Stimulated activated CD4-positive, alpha-beta T cell treated with anti-CD3 and anti-CD28 coated beads, Interleukin-12 subunit alpha, Interleukin-12 subunit beta, amount 100 ng/mL, for 48 hours (primary cell): ENCODE measurements around the gene MITF.

ENCODE experiments used
- DNase-seq, 3 donors: peaks; one replicate each; pipeline ENCODE4 v3.0.0-alpha.2; 2020; ENCODE audit warnings: low read depth in 2 of 3, low spot score in 1 of 3

The MITF gene

DNA sequence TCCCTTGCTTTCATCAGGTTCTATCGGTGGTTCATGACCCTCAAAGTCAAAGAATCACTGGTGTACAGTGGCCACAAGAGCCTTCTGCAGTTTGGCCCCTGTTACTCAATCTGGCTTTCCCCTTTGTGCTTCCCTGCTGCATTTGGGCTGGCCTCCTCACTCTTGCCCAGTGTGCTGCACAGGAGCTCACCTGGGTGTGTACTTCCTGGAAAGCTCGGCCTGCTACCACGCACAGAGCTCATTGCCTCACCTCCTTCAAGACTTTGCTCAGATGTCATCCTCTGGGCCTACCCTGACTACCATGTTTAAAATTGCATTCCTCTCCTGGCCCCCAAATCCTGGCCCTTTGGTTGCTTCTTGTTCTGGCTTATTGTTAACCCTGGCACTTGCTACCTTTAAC lies 90.9 kb downstream of the MITF start:
- no peak for DNase-seq

GRCh38 chr3:69831737-69832136 lies 92.5 kb downstream of the MITF start:
- no peak for DNase-seq

- no peak for DNase-seq
Observed at GRCh38 chr3:69833591-69833990, 94.3 kb downstream of the MITF start.

DNA sequence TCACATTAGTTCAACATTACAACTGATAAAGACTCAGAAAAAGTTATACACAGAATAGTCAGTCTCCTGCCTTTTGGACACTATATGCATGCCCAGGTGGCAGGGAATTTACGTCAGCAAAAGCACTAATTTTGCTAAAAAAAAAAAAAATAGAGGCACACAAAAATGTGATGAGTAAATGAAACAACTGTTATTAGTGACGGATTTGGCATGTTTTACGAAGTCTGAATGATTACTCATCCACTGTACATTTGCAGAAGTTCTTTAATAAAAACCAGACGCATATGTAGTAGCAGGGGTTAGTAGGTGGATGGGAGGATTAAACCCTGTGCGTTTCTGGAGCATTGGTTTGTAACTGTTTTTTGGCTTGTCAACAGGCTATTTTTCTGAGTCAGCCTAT lies 99.0 kb downstream of the MITF start:
- DNase-seq = no peak

DNA sequence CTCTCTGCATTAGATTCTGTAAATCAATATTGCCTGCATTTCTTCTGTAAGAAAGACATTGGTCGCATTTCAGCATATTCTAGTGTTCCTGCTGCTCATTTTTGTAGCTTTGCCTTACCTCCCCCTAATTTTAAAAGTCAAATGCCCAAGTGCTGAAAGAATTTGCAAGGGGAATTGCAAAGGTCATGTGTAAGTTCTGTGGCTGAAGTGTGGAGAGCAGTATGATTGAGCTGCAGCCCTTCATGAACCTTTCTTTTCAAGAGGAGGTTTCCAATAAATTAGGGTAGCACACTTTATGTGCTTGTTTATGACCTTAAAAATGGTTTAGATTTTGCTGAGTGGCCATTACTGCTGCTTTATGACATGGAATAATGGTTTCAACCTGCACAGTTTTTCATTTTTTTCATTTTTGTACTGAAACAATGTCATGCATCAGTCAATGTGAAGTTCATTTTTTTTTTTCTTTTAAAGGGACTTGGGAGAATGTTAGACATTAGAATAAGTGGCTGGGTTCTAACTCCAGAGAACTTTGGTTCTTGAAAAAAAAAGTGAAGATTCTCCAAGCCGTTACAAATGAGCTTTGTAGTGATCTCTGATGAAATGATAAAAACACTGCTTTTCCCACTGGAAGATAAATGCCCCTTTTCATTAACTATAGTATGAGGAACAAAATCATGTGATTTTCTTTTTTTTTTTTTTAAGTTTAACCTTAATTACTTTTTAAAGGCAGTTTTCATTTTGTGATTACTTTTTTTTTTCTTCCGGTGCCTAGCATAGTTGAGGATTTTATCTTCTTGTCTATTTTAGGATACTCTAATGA lies 99.6 kb downstream of the MITF start:
- no peak for DNase-seq

DNA sequence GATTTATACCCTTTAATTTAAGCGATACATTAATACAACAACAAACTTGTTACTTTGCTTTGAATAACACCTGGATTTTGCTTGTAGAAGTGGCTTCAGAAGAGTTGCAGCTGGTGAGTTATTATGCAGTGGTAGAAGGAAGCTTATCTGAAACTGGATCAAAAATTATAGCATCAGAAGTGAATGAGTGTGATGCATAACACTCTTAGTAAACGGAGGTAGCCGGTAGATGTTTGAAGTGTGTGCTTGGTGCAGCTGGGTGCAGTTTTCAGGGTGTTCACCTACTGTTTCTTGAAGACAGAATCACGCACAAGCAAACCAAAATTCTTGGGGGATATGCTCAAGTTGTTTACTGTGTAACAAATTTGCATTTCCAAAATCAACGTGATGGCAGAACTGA lies 103.1 kb downstream of the MITF start:
- DNase-seq = no peak

GRCh38 chr3:69842789-69843188 lies 103.5 kb downstream of the MITF start:
- DNase-seq = no peak

DNA sequence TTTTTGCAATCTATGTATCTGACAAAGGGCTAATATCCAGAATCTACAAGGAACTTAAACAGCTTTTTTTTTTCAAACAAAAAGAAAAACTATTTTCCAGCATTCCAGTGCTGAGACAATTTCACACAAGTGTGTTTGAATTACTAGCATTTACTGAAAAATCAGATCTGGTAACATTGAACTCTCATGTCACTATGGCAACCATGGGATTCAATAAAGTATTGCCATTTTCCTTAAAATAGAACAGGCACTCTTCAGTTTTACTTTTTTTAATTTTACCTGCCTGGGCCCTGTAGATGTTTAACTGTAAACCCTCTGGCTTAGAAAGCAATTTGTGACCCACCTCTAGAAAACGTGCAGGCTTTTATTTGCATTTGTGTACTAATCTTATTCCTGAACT lies 105.4 kb downstream of the MITF start:
- DNase-seq = no peak

- DNase-seq = no peak
Observed at GRCh38 chr3:69847303-69847702, 108.0 kb downstream of the MITF start.

DNA sequence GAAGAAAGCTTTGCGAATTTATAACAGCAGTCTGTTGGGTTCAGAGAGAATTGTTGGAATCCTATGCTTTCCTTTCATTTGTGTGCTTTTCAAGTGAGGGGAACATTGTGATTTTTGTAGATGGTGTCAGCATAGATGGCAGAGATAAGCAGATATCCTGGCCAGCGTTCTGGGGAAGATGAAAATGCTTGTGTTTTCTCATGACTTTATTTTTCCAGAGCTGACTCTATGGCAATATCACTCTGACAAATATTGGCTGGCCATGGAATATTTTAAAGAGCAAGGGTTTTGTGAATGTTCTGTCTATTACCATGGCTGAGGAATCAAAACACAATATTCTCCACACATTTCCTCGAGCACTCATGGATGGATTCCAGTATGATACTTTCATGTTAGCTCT lies 108.8 kb downstream of the MITF start:
- DNase-seq = no peak

- DNase-seq = no peak
Observed at GRCh38 chr3:69850849-69851248, 111.6 kb downstream of the MITF start.

DNA sequence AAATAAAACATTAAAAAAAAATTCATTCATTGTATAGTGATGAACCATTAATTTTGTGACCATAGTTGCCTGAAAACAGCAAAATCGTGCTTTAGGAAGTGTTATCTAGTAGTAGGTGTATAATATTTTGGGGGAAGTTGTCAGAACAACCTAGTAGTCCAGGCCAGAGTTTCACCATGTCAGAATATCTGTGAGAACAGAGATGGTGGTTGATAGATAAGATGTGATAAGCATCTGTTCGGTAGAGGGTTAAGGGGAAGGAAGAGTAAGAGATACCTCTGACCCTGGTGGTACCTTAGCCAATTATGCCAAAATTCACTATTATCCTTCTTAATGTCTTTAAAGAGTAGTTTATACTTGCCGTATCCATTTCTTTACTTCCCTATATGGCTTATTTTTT lies 113.8 kb downstream of the MITF start:
- DNase-seq = no peak

DNA sequence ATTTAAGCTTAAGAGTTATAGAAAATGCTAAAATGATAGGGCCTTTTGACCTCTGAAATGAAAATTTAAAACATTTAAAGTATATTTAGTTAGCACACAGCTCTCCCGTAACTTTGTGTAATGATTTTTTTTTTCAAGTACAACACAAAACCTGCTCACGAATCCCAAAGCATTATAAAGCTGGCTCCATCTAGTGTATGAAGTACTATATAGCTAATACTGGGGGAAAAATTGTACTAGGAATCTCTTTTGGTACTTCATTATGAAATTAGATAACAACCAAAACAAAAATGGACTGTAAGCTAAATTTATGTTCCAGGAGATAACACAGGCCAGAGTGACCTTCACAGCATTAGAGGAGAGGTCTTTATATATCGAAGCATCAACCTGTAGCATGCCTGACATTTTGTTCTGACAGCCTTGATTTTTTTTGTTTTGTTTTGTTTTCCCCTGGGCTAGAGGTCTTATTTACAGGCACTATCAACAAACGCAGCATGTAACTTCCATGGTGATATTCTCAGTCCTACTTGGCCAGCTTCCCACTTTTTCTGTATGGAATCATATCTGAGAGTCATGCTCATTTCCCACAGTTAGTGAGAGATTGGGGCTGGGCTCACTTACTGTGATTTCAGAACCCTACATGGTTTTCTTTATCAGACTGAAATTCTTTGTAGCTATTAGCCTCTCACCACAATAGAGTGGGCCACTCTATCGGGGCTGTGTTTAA lies 116.3 kb downstream of the MITF start:
- no peak for DNase-seq

- no peak for DNase-seq
Observed at GRCh38 chr3:69856965-69857705, 117.9 kb downstream of the MITF start.

- no peak for DNase-seq
Observed at GRCh38 chr3:69861556-69861955, 122.3 kb downstream of the MITF start.

DNA sequence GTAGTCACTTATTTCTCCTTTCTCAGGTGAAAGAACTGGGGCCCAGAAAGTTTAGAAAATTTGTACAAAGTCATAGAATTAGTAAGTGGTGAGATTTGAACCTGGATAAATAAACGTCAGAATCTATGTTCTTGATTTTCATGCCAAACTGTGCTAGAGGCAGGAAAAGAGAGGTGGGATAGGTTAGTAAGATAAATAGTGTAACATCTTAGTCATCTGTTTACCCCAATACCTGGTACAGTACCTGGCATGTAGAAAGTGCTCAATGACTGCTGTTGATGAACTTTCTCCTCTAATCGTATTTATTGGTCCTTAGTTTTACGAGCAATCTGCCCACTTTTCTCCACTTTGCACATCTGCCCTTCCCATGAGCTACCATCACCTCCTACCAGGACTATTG lies 124.9 kb downstream of the MITF start:
- DNase-seq = no peak

DNA sequence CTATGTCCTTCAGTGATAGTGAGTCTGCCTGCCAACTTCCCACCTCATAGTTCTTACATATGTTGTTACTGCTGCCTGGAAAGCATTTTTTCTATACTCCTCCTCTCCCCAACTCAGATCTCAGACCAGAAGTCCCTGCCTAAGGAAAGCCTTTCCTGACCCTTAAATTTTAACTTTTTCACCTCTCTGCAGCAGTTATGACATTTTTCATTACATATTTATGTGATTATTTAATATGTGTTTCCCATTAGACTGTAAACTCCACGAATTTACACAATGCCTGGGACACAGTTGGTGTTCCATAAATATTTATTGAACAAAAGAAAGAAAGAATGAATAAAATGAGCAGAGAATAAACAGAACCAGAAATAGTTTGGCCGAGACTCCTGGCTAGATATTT lies 125.5 kb downstream of the MITF start:
- no peak for DNase-seq

GRCh38 chr3:69865925-69866679 lies 126.8 kb downstream of the MITF start:
- DNase-seq = no peak

DNA sequence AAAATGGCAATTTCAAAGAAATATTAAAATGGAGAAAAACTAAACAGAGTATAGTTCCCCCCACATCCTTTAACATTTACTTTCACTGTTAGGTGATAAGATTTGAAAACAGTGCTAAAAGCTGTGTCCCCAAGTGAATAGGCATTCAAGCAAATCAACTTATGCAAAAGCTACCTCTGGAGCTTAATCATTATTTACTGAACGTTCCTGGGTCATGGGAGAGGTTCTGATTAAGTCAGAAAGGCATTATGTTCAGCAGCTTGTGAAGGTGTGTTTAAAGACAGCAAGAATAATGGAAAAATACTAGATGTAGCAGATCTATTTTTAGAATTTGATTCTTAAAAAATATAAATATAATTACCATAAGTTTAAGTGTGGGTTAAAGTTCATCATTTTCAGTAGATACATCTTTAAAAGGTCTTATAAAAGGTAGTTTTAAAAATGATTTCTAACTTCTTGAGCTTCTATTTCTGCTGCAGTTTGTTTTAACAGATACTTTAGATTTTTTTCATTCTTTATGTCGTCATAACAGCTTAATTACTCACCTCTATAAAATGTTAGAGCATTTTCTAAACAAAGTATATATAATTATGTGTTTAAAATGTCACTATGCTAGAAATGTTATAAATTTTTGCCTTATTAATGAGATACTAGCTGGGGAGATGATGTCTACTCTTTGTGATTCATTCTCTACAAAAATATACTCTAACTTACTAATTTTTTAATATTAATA lies 127.9 kb downstream of the MITF start:
- DNase-seq = no peak

DNA sequence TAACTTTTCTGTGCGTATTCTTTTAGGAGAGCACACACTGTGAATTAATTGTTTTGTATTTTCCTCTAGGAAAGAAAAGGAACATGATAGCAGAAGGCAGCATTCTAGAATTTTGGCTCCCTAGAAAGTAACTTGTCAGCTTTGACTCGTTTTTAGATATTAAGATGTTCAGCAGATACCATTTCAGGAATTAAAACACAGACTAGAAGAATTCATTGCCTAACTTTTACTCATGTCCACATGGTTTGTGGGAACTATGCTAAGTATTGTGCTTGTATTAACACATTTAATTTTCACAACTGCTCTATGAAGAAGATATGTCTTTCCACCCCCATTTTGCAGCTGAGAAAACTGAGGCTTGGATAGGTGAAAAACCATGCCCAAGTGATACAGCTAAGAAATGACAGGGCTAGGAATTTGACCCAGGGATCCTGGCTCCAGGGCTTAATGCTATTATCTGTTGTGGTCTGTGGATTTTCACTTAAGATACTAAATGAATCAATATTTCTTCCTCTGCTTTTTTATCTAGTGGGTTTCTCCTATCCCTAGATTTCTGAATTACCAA lies 128.8 kb downstream of the MITF start:
- no peak for DNase-seq
